HG03175 (cell line): ENCODE data around the gene LRCOL1.

Experiments
- ATAC-seq: cut with Tn5 transposase; IDR thresholded peaks from one replicate; pipeline ENCODE4 v1.9.1; 2021; ENCODE audit warnings: mild to moderate bottlenecking, moderate library complexity; ENCODE audit not compliant: unreplicated experiment

The LRCOL1 gene

GRCh38 chr12:132610051-132610759, at the start of gene LRCOL1:
Gene LRCOL1 (minus strand): TSS chr12:132610582. CDS start chr12:132606251, 4,331 bp downstream.
- no peak for ATAC-seq

- no peak for ATAC-seq
These were observed 49.7 kb upstream of the LRCOL1 start for GRCh38 chr12:132660052-132660451.

- ATAC-seq: no peak
These were observed 48.8 kb upstream of the LRCOL1 start for GRCh38 chr12:132659146-132659545.

DNA sequence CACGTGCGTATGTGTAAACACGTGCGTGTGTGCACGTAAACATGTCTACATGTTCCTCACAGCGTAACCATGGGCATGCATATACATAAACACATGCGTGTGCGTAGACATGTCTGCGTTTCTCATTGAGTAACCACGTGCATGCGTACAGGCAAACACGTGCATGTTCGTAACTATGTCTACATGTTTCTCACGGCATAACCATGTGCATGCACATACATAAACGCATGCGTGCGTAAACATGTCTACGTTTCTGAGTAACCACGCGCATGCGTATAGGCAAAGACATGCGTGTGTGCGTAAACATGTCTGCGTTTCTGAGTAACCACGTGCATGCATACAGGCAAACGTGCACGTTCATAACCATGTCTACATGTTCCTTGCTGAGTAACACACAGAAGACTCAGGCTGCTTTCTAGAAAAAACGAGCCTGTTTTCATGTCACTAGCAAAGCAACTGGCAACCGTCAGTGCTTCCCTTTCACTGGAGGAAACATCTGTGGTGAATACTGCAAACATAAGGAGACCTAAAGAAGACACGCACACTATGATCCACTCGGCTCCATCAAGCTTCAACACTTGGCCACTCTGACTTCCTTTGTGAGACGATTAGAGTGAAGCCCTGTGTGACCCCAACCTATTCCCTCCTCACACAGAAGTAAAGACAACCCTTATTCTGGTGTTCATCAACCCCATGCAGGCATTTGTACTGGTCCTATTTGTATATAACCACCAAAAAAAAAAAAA, 47.9 kb upstream of the LRCOL1 start:
- ATAC-seq: no peak

GRCh38 chr12:132657004-132657727, 46.8 kb upstream of the LRCOL1 start:
- no peak for ATAC-seq

GRCh38 chr12:132653567-132654290, 43.3 kb upstream of the LRCOL1 start:
- ATAC-seq: no peak

GRCh38 chr12:132651444-132652100, 41.2 kb upstream of the LRCOL1 start:
- ATAC-seq: no peak

GRCh38 chr12:132649226-132649945, 39.0 kb upstream of the LRCOL1 start:
- no peak for ATAC-seq

- no peak for ATAC-seq
These were observed 38.3 kb upstream of the LRCOL1 start for GRCh38 chr12:132648616-132649225.

- ATAC-seq: no peak
These were observed 37.5 kb upstream of the LRCOL1 start for GRCh38 chr12:132647858-132648257.

- ATAC-seq: no peak
These were observed 36.5 kb upstream of the LRCOL1 start for GRCh38 chr12:132646850-132647249.

GRCh38 chr12:132642846-132643835, 32.8 kb upstream of the LRCOL1 start:
- no peak for ATAC-seq

DNA sequence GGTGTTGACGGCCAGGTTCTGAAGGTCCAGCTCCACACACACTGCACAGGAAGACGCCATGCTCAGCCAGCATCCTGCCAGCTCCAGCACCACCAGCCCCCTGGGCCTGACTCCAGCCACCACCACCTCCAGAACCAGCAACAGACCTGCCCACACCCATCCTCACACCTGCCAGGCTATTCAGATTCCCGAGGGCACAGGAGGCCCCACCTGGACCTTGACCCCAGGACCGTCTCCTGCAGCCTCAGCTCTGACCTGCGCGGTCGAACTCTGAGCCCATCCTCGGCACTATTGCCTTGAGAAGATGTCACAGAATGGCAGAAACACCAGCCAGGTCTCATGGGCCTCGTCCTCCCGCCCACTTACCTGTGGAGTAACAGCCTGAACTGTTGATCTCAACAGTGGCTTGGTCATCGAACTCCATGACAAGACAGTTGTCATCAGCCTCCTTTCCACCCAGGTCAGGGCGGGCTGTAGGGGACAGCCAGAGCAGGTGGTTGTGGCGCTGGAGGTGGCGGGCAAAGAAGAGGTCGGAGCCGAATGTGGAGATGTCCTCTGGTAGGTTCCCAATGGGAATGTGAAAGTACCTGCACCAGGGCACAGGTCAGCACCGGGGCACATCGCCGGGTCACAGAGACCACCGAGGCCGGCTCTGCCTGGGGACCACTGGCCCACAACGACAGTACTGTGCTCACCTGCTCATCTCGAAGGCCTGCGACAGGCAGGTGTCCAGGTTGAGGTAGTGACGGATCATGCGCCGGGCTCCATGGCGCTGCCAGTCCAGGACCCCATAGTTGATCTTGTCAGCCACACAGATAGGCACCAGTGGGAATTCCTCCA, 31.6 kb upstream of the LRCOL1 start:
- ATAC-seq: no peak

GRCh38 chr12:132640936-132641335, 30.6 kb upstream of the LRCOL1 start:
- ATAC-seq: no peak

DNA sequence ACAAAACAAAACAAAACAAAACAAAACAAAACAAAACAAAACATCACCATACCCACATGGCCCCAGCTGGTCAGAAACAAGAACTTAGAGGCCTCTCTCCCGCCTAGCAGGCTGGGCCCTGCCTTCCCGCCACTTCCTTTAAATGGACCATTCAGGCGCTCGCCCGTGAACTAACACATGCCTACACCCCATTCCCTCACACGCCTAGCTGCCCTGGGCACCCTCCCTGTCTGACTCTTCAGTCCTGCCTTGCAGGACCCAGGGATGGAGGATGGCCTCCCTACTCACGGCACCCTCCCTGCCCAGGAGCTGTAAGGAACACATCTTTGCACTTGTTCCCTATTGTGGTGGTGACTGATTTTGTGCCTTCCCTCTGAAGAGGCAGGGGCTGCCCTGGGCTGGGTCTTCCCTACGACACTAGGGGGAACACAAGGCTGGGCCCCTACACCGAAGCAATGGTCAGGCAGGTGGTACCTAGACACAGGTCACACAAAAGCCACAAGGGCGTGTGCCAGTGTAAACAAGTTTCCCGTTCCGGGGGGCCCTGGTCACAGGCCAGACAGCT, 29.7 kb upstream of the LRCOL1 start:
- no peak for ATAC-seq

GRCh38 chr12:132638541-132639408, 28.4 kb upstream of the LRCOL1 start:
- ATAC-seq: no peak
